ENCODE data around the gene KCNIP4. TPM values are rescaled to one million over a fixed set of nuclear protein-coding genes. Genes with fewer than 3 reads are reported as not detected.

KCNIP4 gene
- total and polyA plus RNA-seq, 2 of the 8 experiments (the other 6 are each of a cell fraction or from before 2014, with no cell fraction given) = 0.06 TPM; not detected in 1

DNA sequence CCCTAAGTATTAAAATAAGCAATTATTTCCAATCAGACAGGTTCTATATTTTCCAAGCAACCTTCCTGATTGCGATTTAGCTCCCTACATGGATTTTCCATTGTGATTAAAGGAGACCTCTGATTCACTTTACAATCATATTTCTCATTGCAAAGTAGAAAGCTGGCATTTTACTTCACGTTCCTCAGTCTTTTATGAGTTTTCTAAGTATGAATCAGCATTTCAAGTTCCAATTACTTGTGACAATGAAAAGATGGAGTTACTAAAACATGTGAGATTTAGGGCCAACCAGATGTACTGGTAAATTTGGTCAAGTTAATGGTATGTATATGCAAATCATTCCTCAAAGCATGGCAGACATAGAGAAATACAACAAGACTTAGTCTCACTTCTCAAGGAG, 206.2 kb downstream of the KCNIP4 start:
- H2BK12ac ChIP-seq (ENCODE audit: low read depth, low read length) = no peak overlapping the region
- H3K27me3 ChIP-seq (replicated peaks in 1 of 4; ENCODE audit: control insufficient read depth in 3 of 4, extremely low read depth in 1 of 4, insufficient read depth in 3 of 4, low read length in 3 of 4) = peaks cover 0 to 1% (median 0%) of the 10 kb centered on the region in 4 experiments; a peak in 1 of 7 replicates
- H3K14ac ChIP-seq (ENCODE audit: insufficient read length) = no peak overlapping the region
- CTCF ChIA-PET (ENCODE audit: partially characterized antibody) = no interaction called here
- no peak overlapping the region for H4K5ac ChIP-seq (ENCODE audit: insufficient read length, low read depth, low read length)
- no peak overlapping the region for H4K8ac ChIP-seq (ENCODE audit: extremely low read depth, insufficient read depth, low read length)
- no peak overlapping the region for H2BK15ac ChIP-seq (ENCODE audit: low read length)
- no peaks in the 10 kb centered on the region for H3K4me1 ChIP-seq (replicated peaks in 1 of 4; ENCODE audit: control insufficient read depth in 3 of 4, insufficient read depth in 4 of 4, low read length in 3 of 4)
- H3K18ac ChIP-seq (ENCODE audit: extremely low read depth, low read length) = no peak overlapping the region
- H2BK20ac ChIP-seq (ENCODE audit: low read length) = no peak overlapping the region
- DNase-seq (ENCODE audit: low read depth in 1 of 2, low spot score in 2 of 2) (no peak), FAIRE-seq (no peak)
- 89% methylated on average over 2 of the region's 2 CpGs; no CpG with 5 or more reads in 1 of the 2 experiments for WGBS, 2 experiments (ENCODE audit: extremely low coverage in 1 of 2, insufficient coverage in 1 of 2, insufficient read length in 1 of 2, insufficient replicate concordance in 2 of 2, low coverage in 1 of 2, low lambda C conversion rate in 2 of 2, missing lambda C conversion rate in 1 of 2)
- no peak overlapping the region for H2AK5ac ChIP-seq (ENCODE audit: low read depth, low read length)
- no peak overlapping the region for H3K4me3 ChIP-seq (ENCODE audit: extremely low read depth in 1 of 4, insufficient read depth in 2 of 4, low read depth in 3 of 4, low read length in 4 of 4)
- no peak overlapping the region for H3K9ac ChIP-seq (replicated peaks in 1 of 4; ENCODE audit: extremely low read depth in 1 of 4, low read depth in 3 of 4, low read length in 3 of 4)
- H3K36me3 ChIP-seq (ENCODE audit: control insufficient read depth in 2 of 4, insufficient read depth in 4 of 4, low read length in 3 of 4) = no peaks in the 10 kb centered on the region
- H3K9me3 ChIP-seq (ENCODE audit: insufficient read depth in 2 of 2, low read depth in 1 of 2, low read length in 1 of 2) = no peaks in the 10 kb centered on the region
- no peak overlapping the region for H2AFZ ChIP-seq (ENCODE audit: low read length)
- no peak overlapping the region for H2BK120ac ChIP-seq (replicated peaks; ENCODE audit: low read depth, low read length)
- H4K91ac ChIP-seq (replicated peaks; ENCODE audit: insufficient read length, low read length) = no peak overlapping the region
- POLR2A ChIA-PET (ENCODE audit: partially characterized antibody) = no interaction called here
- no peaks in the 10 kb centered on the region for H3K79me2 ChIP-seq (ENCODE audit: control insufficient read depth in 1 of 2, insufficient read depth in 2 of 2, low read length in 2 of 2)
- H2BK5ac ChIP-seq (ENCODE audit: low read depth, low read length) = no peak overlapping the region
- H4K20me1 ChIP-seq (replicated peaks in 1 of 2; ENCODE audit: control insufficient read depth in 1 of 2, insufficient read depth in 2 of 2, low read length in 2 of 2) = peaks cover 0 to 2% of the 10 kb centered on the region in 2 experiments
- H3K23ac ChIP-seq (ENCODE audit: insufficient read length) = no peak overlapping the region
- no peak overlapping the region for H3K27ac ChIP-seq (ENCODE audit: low read depth, low read length)
- TF ChIP-seq, protein P1, sequence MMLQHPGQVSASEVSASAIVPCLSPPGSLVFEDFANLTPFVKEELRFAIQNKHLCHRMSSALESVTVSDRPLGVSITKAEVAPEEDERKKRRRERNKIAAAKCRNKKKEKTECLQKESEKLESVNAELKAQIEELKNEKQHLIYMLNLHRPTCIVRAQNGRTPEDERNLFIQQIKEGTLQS (IDR thresholded peaks at IDR 0.05; ENCODE audit: insufficient read depth, low read depth, low read length) = no peak
- TF ChIP-seq RBBP5 (IDR thresholded peaks at IDR 0.05; ENCODE audit: borderline replicate concordance, low read depth, low read length) (no peak), SP1 (IDR thresholded peaks at IDR 0.05; ENCODE audit: low read depth, low read length) (no peak), HDAC2 (IDR thresholded peaks at IDR 0.05; ENCODE audit: borderline replicate concordance in 1 of 2, low read depth in 2 of 2, low read length in 2 of 2) (no peak), KDM4A (IDR thresholded peaks at IDR 0.05; ENCODE audit: low read depth, low read length, severe bottlenecking) (no peak), YY1 (IDR thresholded peaks at IDR 0.05; ENCODE audit: low read depth, low read length) (no peak), CBX5 (IDR thresholded peaks at IDR 0.05; ENCODE audit: low read depth, low read length) (no peak)
- H3K79me1 ChIP-seq (ENCODE audit: low read depth, low read length) = no peaks in the 10 kb centered on the region
- no peaks in the 10 kb centered on the region for H3K23me2 ChIP-seq (ENCODE audit: low read depth, low read length)
- H3K4ac ChIP-seq (replicated peaks; ENCODE audit: insufficient read length, low read depth, low read length) = no peak overlapping the region
- no peak overlapping the region for H3K56ac ChIP-seq (replicated peaks; ENCODE audit: insufficient read length, low read depth, low read length)
- H3K4me2 ChIP-seq (ENCODE audit: insufficient read depth in 1 of 2, low read depth in 2 of 2, low read length in 2 of 2) = no peak overlapping the region

Data from H1 (cell line).